ENCODE measurements around the gene CHSY1.

- no peak for TF ChIP-seq CTCF (IDR thresholded peaks at IDR 0.05)
- no peak for TF ChIP-seq POLR2A (IDR thresholded peaks at IDR 0.05)
These were observed 114.4 kb downstream of the CHSY1 start for GRCh38 chr15:101137312-101137940.

Data from testis (tissue), 2 donors.